ENCODE data around the gene RNF123.

Gene RNF123

DNA sequence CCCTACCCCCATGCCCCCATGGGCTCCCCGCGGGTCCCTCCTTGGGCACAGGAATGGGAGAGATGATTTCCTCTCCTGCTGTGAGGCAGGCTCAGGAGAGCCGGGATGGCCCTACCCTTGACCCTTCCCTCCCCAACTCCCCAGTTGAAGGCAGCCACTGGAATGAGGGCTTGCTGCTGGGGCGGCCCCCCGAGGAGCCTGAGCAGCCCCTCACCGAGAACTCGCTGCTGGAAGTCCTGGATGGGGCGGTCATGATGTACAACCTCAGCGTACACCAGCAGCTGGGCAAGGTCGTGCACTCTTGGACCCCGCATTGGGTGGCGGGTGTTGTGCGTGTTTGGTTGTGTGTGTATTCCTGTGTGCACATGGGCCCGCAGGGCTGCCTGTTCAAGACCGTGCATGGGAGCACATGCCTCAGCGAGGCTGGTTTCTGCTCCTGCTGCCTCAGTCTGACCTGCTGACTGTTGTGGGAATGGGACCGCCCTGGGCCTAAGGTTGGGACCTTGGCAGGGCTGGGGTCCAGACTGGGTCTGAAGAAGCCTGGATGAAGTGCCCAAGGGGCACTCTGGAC lies 16.1 kb downstream of the RNF123 start:
- DNase-seq, result no peak

DNA sequence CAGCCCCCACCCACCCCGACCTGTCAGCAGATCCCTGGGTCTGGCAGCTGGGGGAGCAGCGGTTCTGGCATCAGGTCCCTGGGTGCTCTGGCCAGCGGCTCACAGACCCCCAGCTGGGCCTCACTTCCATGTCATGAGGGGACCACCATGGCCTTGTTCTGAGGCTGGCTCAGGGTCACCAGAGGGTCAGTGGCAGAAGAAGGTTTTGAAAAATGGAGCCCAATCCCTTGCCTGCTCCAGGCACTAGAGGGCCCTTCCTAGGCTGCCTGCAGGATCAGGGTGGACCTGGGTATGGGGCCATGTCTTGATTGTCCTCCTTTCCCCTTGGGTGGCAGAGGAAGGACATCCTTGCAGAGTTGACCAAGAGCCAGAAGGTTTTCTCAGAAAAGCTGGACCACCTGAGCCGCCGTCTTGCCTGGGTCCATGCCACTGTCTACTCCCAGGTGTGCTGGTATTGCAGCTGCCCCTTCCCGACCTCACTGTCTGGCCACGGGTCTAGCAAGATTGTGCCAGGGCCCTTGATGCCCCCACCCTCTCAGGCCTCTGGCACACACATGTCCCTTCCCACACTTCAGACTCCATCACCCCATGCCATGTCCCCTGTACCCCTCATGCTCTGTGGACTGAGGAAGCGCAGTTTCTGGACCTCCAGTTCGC lies 17.2 kb downstream of the RNF123 start:
- DNase-seq, result no peak

GRCh38 chr3:49707113-49707480 lies 17.7 kb downstream of the RNF123 start:
- no peak for DNase-seq

GRCh38 chr3:49709852-49710251 lies 20.5 kb downstream of the RNF123 start:
- DNase-seq, result no peak

DNA sequence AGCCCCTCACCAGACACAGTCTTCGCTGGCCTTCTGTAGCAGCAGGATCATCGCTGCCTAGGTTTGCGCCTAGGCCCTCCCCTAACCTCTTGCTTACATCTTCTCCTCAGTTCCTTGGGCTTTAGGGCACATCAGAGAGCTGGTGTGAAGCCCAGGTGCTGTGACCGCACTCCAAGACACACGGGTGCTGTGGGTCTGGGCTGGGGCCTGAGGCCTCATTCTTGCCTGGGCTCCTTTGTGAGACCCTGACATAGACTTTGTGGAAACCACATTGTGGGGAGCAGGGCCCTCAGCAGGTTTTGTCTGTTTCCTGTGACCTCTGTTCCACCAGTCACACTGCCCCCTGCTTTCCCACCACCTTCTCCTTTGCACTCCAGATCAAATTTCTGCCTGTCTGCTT lies 22.1 kb downstream of the RNF123 start:
- DNase-seq, result no peak

GRCh38 chr3:49712166-49712565 lies 22.8 kb downstream of the RNF123 start:
- DNase-seq, result no peak

GRCh38 chr3:49712631-49713317 lies 23.4 kb downstream of the RNF123 start:
- no peak for DNase-seq

DNA sequence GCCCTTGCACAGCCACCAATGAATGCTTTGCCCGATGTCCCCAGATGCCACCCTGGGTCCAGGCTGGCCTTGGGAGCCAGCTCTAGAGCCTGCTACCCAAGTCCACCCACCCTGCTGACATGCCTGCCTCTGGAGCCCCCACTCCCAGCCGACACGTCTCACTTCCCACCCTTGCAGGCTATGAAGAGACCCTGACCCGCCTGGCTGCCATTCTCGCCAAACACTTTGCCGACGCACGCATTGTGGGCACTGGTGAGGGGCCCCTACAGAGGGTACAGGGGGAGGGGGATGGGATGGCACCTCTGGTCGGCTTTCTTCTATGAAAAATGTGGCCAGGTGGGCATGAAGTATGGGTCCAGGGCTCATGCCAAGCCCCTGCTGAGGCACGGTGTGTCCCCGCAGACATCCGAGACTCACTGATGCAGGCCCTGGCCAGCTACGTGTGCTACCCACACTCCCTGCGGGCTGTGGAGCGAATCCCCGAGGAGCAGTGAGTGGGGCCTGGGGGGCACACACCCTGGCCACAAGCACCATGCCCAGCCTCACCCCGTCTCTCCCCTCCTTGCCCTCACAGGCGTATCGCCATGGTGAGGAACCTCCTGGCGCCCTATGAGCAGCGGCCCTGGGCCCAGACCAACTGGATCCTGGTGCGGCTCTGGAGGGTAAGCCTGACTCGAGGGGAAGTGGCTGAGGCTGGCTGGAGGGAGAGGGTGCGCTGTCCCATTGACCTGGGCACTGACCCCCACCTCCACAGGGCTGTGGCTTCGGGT lies 24.2 kb downstream of the RNF123 start:
- no peak for DNase-seq

- no peak for DNase-seq
Observed at GRCh38 chr3:49714728-49715550, 25.6 kb downstream of the RNF123 start.

DNA sequence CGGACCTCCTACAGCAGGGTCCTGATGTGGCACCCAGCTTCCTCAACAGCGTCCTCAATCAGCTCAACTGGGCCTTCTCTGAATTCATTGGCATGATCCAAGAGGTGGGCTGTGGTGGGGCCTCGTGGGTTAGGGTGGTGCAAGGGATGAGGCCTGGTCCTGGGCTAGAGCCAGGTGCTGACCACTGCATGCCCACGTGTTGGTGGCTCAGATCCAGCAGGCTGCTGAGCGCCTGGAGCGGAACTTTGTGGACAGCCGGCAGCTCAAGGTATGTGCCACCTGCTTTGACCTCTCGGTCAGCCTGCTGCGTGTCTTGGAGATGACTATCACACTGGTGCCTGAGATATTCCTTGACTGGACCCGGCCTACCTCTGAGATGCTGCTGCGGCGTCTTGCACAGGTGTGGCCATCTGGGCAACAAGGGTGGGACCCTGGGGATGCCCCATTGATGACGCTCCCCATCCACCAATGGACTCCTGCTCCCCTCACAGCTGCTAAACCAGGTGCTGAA lies 26.3 kb downstream of the RNF123 start:
- DNase-seq, result no peak

GRCh38 chr3:49716169-49716568 lies 26.8 kb downstream of the RNF123 start:
- DNase-seq, result no peak

GRCh38 chr3:49716691-49717210 lies 27.4 kb downstream of the RNF123 start:
- no peak for DNase-seq

DNA sequence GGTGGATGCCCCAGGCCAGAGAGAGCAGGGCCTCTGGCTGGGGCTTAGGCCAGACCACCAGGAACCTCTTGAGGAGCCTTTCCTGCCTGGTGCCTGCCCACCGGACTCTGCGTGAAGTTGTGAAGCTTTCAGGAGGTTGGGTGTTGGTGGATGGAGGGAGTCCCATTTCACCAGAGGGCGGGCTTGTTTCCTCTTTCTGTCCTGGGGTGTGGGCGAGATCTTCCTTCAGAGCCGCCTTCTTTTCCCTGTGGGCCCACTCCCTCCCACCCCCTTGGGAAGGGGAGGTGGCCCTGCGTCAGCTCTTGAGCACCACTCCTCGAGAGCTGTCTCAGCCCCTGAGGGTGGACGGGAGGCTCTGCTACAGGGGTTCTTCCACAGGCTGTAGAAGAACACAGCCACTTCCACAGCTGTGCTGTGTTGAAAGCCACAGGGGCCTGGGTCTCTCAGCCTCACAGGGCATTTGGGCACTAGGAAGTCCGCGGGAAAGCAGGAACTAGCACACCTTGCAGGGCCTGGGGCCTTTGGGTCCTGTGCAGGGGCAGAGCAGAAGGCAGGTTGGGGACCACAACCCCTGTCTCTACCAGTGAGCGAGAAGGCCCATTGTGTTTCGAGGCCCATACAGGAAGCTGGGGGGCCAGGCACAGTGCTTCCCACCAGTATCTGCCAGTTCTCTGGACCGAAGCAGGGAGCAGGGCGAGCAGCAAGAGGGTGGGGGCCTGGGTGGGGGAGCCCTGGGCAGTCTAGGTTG lies 28.0 kb downstream of the RNF123 start:
- DNase-seq, result no peak

DNA sequence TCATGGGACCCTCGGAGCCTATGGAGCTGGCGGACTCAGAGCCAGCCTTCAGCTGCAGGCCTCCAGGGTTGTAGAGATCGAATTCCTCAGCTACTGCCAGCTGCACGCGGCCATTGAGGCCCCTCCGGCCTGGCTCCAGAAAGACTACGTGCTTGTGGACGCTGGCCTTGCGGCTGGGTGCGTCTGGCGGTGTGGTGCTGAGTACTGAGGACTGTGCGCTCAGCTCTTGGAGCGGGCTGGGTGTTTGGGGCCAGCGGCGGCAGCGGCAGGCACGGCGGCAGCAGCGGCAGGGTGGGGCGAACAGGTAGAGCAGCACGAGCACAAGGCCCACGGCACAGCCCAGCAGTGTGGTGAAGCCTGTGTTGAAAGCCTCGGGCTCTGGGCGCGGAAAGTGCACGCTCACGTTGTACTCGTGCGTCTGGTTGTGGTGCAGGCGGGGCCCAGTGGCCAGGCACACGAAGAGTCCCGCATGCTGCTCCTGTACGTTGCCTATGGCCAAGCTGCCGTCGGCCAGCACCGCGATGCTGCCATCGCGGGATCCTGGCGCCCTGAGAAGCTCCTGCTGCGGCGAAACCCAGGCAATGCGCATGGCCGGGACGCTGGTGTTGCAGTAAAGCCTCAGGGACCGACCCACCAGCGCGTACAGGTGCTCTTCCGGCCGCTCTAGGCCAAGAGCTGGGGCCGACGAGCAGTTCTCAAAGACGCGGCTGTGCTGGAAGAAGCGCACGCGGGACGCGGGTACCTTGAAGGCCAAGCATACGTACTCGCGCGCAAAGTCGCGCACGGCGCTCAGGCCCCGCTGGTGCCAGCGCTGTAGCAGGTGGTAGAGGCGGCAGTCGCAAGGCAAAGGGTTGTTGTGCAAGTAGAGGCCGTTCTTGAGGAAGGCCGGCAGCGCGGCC lies 28.9 kb downstream of the RNF123 start:
- no peak for DNase-seq

- DNase-seq, result peak; percentile 52
Observed at GRCh38 chr3:49718858-49719213, 29.5 kb downstream of the RNF123 start.

GRCh38 chr3:49719214-49719884 lies 30.0 kb downstream of the RNF123 start, which contains the start of gene AMIGO3:
Gene AMIGO3, minus strand, starts transcription at chr3:49719684. Its CDS starts 219 bp downstream, at chr3:49719465.
- DNase-seq, result peak; percentile 98

DNA sequence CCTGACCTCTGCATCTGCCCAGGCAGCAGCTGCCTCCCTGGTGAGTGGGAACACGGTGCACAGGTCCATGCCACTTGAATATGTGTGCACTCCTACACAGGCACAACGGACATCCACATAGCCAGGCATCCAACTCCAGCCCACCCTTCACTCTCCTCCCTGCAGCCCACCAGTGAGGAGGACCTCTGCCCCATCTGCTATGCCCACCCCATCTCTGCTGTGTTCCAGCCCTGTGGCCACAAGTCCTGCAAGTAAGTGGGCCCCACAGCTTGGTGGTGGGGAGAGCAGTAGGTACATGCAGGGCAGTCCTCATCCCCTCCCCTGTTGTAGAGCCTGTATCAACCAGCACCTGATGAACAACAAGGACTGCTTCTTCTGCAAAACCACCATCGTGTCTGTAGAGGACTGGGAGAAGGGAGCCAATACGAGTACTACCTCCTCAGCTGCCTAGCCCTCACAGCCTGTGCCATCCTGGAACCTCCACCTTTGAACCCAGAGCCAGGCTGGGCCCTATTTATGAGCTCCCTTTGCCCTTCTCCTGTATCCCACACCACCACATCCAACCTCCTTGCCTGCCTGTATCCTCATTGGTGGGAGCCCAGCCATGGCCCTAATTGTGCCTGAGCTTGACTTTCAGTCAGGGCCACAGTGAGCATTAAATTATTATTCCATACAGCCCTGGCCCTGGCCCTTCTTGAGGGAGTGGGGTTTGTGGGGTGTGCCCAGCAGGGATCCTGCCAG lies 31.7 kb downstream of the RNF123 start:
- DNase-seq, result no peak

GRCh38 chr3:49721596-49721895 lies 32.2 kb downstream of the RNF123 start:
- DNase-seq, result no peak
